Mesenchymal stem cell (in vitro differentiated cells and primary cell): ENCODE measurements around the gene ATF2.

Experiments
- DNase-seq: peaks from one replicate; pipeline ENCODE4 v3.0.0-alpha.2; 2013
- H2AFZ ChIP-seq: one replicate; pipeline ENCODE4 v1.6.1; 2013; ENCODE audit warnings: low read depth, mild to moderate bottlenecking, control low read depth, inconsistent platforms, low read length, moderate library complexity
- H2AK5ac ChIP-seq: 2 replicates; pipeline ENCODE4 v1.6.1; 2013; ENCODE audit warnings: low read length, moderate library complexity, mild to moderate bottlenecking, inconsistent platforms; ENCODE audit not compliant: severe bottlenecking
- H2BK120ac ChIP-seq: one replicate; pipeline ENCODE4 v1.6.1; 2013; ENCODE audit warnings: low read depth, mild to moderate bottlenecking, inconsistent platforms, low read length, moderate library complexity
- H2BK12ac ChIP-seq, 2 experiments: one replicate each; pipeline ENCODE4 v1.6.1; 2013; ENCODE audit warnings: inconsistent platforms in 2 of 2, low read length in 2 of 2, mild to moderate bottlenecking in 2 of 2, moderate library complexity in 2 of 2, control low read depth in 1 of 2
- H2BK15ac ChIP-seq: one replicate; pipeline ENCODE4 v1.6.1; 2013; ENCODE audit warnings: mild to moderate bottlenecking, low read depth, inconsistent platforms; ENCODE audit not compliant: poor library complexity, severe bottlenecking
- H2BK5ac ChIP-seq: 2 replicates; pipeline ENCODE4 v1.6.1; 2013; ENCODE audit warnings: low read depth, mild to moderate bottlenecking, low read length, control low read depth, inconsistent platforms; ENCODE audit not compliant: poor library complexity, severe bottlenecking
- H3K14ac ChIP-seq, 2 experiments: one replicate each; pipeline ENCODE4 v1.6.1; 2013; ENCODE audit warnings: inconsistent platforms in 2 of 2, low read length in 2 of 2, control low read depth in 1 of 2, mild to moderate bottlenecking in 1 of 2, moderate library complexity in 1 of 2
- H3K18ac ChIP-seq, 2 experiments: one replicate each; pipeline ENCODE4 v1.6.1; 2013; ENCODE audit warnings: inconsistent platforms in 2 of 2, low read length in 2 of 2, control low read depth in 1 of 2, low read depth in 1 of 2, mild to moderate bottlenecking in 1 of 2
- H3K23ac ChIP-seq, 2 experiments: one replicate each; pipeline ENCODE4 v1.6.1; 2013; ENCODE audit warnings: inconsistent platforms in 2 of 2, low read length in 2 of 2, mild to moderate bottlenecking in 2 of 2, moderate library complexity in 2 of 2, control low read depth in 1 of 2
- H3K27ac ChIP-seq: 2 replicates; pipeline ENCODE4 v1.5.1; 2013; ENCODE audit warnings: mild to moderate bottlenecking, moderate library complexity, low read length, control low read depth, inconsistent platforms; ENCODE audit not compliant: poor library complexity, severe bottlenecking
- H3K27me3 ChIP-seq, 2 experiments: 2 replicates each; pipeline versions ENCODE4 v1.6.1 to v1.7.0; 2013; ENCODE audit warnings: low read length in 2 of 2, mild to moderate bottlenecking in 2 of 2, moderate library complexity in 2 of 2, control low read depth in 1 of 2, inconsistent platforms in 1 of 2; ENCODE audit not compliant: control insufficient read depth in 1 of 2, insufficient read depth in 1 of 2
- H3K36me3 ChIP-seq, 2 experiments: 2 replicates each; pipeline versions ENCODE4 v1.6.1 to v1.7.0; 2013; ENCODE audit warnings: low read length in 2 of 2, control low read depth in 1 of 2, inconsistent platforms in 1 of 2, low read depth in 1 of 2, mild to moderate bottlenecking in 1 of 2; ENCODE audit not compliant: insufficient read depth in 2 of 2, control insufficient read depth in 1 of 2
- H3K4ac ChIP-seq, 2 experiments: one replicate each; pipeline ENCODE4 v1.6.1; 2013; ENCODE audit warnings: inconsistent platforms in 2 of 2, low read length in 2 of 2, mild to moderate bottlenecking in 2 of 2, moderate library complexity in 2 of 2, control low read depth in 1 of 2, low read depth in 1 of 2
- H3K4me1 ChIP-seq: 2 replicates; pipeline ENCODE4 v1.6.1; 2013; ENCODE audit warnings: low read depth, low read length, control low read depth; ENCODE audit not compliant: control insufficient read depth, insufficient read depth
- H3K4me2 ChIP-seq: 2 replicates; pipeline ENCODE4 v1.6.1; 2013; ENCODE audit warnings: low read length, mild to moderate bottlenecking, inconsistent platforms; ENCODE audit not compliant: poor library complexity, severe bottlenecking
- H3K4me3 ChIP-seq, 2 experiments: 2 replicates each; pipeline versions ENCODE4 v1.5.1 to v1.7.0; 2013; ENCODE audit warnings: low read length in 2 of 2, mild to moderate bottlenecking in 2 of 2, control low read depth in 1 of 2, low read depth in 1 of 2; ENCODE audit not compliant: insufficient read depth in 1 of 2
- H3K79me1 ChIP-seq: replicated peaks from 2 replicates; pipeline ENCODE4 v1.6.1; 2013; ENCODE audit warnings: mild to moderate bottlenecking, control low read depth, low read length, inconsistent platforms; ENCODE audit not compliant: poor library complexity, severe bottlenecking
- H3K9ac ChIP-seq: 2 replicates; pipeline ENCODE4 v1.7.0; 2013; ENCODE audit warnings: mild to moderate bottlenecking, low read length, moderate library complexity
- H3K9me3 ChIP-seq: 2 replicates; pipeline ENCODE4 v1.7.0; 2013; ENCODE audit warnings: mild to moderate bottlenecking, low read length; ENCODE audit not compliant: control insufficient read depth
- H4K8ac ChIP-seq: one replicate; pipeline ENCODE4 v1.6.1; 2013; ENCODE audit warnings: inconsistent platforms, mild to moderate bottlenecking, low read length, moderate library complexity
- H4K91ac ChIP-seq: one replicate; pipeline ENCODE4 v1.6.1; 2013; ENCODE audit warnings: mild to moderate bottlenecking, low read length, inconsistent platforms
- WGBS: methylation state at CpG from one replicate; pipeline ENCODE4 v1.1.7; 2013; ENCODE audit warnings: mixed read lengths; 5-methylcytosine and 5-hydroxymethylcytosine counted together

The ATF2 gene

GRCh38 chr2:175068534-175068933 lies 99.5 kb downstream of the ATF2 start:
- 100% methylated on average over 1 of the region's 1 CpG for WGBS
- Histone ChIP-seq H4K91ac (no peak overlapping the region), H3K4me3 (no peak overlapping the region), H3K27ac (no peak overlapping the region), H3K4ac (no peak overlapping the region), H3K23ac (no peak overlapping the region), H3K27me3 (no peaks in the 10 kb centered on the region), H3K9me3 (no peaks in the 10 kb centered on the region), H4K8ac (no peak overlapping the region), H3K4me2 (no peak overlapping the region), H3K14ac (no peak overlapping the region), H2BK15ac (no peak overlapping the region), H2BK120ac (no peak overlapping the region), H3K9ac (no peak overlapping the region), H3K36me3 (peaks cover 8 to 45% of the 10 kb centered on the region in 2 experiments), H2BK12ac (no peak overlapping the region), H2BK5ac (no peak overlapping the region), H2AK5ac (no peak overlapping the region), H2AFZ (no peak overlapping the region), H3K4me1 (no peaks in the 10 kb centered on the region), H3K18ac (no peak overlapping the region), H3K79me1 (peaks cover 17% of the 10 kb centered on the region)
- no peak for DNase-seq

DNA sequence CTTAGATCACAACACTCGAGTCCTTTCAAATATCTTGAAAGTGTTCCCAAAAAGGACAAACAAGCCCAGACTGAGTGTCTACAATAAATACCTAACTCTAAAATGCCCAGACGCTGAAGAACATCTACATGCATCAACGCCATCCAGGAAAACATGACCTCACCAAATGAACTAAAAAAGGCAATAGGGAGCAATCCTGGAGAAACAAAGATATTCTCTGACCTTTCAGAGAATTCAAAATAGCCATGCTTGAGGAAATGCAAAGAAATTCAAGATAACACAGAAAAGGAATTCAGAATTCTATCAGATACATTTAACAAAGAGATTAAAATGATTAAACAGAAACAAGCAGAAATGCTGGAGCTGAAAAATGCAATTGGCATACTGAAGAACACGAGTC lies 101.6 kb downstream of the ATF2 start:
- peaks cover 18% of the 10 kb centered on the region for H3K79me1 ChIP-seq

DNA sequence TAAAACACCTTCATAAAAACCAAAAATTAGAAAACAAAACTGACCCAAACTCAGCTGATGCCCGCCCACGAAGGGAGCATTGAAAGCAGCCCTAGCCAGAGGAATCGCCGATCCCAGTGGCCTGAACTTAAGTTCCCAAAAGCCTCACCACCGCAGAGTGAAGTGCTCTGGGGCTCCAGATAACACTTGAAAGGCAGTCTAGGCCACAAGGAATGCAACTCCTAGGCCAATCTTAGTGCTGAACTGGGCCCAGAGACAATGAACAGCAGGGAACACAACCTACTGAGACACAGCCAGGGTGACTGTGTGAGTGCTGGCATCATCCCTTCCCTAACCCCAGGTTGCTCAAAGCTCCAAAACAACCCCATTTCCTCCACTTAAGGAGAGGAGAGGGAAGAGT lies 103.2 kb downstream of the ATF2 start:
- Histone ChIP-seq H3K79me1 (peaks cover 16% of the 10 kb centered on the region), H3K4me3 (no peak overlapping the region), H3K9ac (no peak overlapping the region), H3K27me3 (no peaks in the 10 kb centered on the region), H3K36me3 (peaks cover 14 to 19% of the 10 kb centered on the region in 2 experiments), H3K18ac (no peak overlapping the region), H4K91ac (no peak overlapping the region), H3K9me3 (no peaks in the 10 kb centered on the region), H2AFZ (no peak overlapping the region), H2BK12ac (no peak overlapping the region), H2AK5ac (no peak overlapping the region), H4K8ac (no peak overlapping the region), H3K4me1 (no peaks in the 10 kb centered on the region), H3K4ac (no peak overlapping the region), H3K4me2 (no peak overlapping the region), H3K23ac (no peak overlapping the region), H2BK120ac (no peak overlapping the region), H3K14ac (no peak overlapping the region), H2BK15ac (no peak overlapping the region), H3K27ac (no peak overlapping the region), H2BK5ac (no peak overlapping the region)
- DNase-seq: no peak
- 99% methylated on average over 5 of the region's 5 CpGs for WGBS

More for the DNA sequence above, 101.6 kb downstream of the ATF2 start:
- no peak overlapping the region for H3K4me2 ChIP-seq
- H4K8ac ChIP-seq: no peak overlapping the region
- H3K4ac ChIP-seq: no peak overlapping the region
- H3K4me3 ChIP-seq: no peak overlapping the region
- 100% methylated on average over 4 of the region's 4 CpGs for WGBS
- no peak overlapping the region for H2AK5ac ChIP-seq
- H3K27me3 ChIP-seq: no peaks in the 10 kb centered on the region
- H3K9ac ChIP-seq: no peak overlapping the region
- no peaks in the 10 kb centered on the region for H3K9me3 ChIP-seq
- H3K27ac ChIP-seq: no peak overlapping the region
- H2BK15ac ChIP-seq: no peak overlapping the region
- H2BK120ac ChIP-seq: no peak overlapping the region
- no peak overlapping the region for H3K14ac ChIP-seq
- no peak overlapping the region for H2AFZ ChIP-seq
- H3K4me1 ChIP-seq: no peaks in the 10 kb centered on the region
- H3K36me3 ChIP-seq: peaks cover 14 to 30% of the 10 kb centered on the region in 2 experiments
- no peak for DNase-seq
- H2BK5ac ChIP-seq: no peak overlapping the region
- H3K23ac ChIP-seq: no peak overlapping the region
- no peak overlapping the region for H2BK12ac ChIP-seq
- H3K18ac ChIP-seq: no peak overlapping the region
- H4K91ac ChIP-seq: no peak overlapping the region

DNA sequence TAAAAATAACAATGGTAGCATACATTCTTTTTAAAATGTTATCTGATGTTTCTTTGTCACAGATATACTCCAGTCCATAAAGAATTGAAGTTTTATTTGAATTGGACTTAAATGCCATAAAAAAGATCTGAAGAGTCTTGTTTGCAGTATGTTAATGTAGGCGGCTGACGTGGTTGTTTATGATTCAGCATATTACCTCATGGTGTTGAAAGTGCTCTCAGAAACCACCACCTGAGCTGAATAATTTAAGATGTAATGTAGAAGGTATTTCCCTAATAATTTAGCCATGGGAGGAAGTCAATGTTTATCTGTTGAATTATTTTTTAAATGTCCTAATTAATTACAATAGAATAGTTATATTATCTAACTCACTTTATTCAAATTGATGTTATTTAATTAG lies 104.3 kb downstream of the ATF2 start:
- H2BK12ac ChIP-seq: no peak overlapping the region
- H3K14ac ChIP-seq: no peak overlapping the region
- H3K27me3 ChIP-seq: no peaks in the 10 kb centered on the region
- no peaks in the 10 kb centered on the region for H3K9me3 ChIP-seq
- peak; percentile 35 for DNase-seq
- no peak overlapping the region for H3K9ac ChIP-seq
- no peak overlapping the region for H2BK15ac ChIP-seq
- H2AFZ ChIP-seq: no peak overlapping the region
- peaks cover 14% of the 10 kb centered on the region for H3K79me1 ChIP-seq
- H3K18ac ChIP-seq: no peak overlapping the region
- no peak overlapping the region for H3K27ac ChIP-seq
- no peak overlapping the region for H2BK120ac ChIP-seq
- H3K4me3 ChIP-seq: no peak overlapping the region
- H2AK5ac ChIP-seq: no peak overlapping the region
- no peak overlapping the region for H3K4ac ChIP-seq
- peaks cover 14 to 15% of the 10 kb centered on the region in 2 experiments for H3K36me3 ChIP-seq
- 82% methylated on average over 2 of the region's 2 CpGs for whole genome bisulfite sequencing
- H4K91ac ChIP-seq: no peak overlapping the region
- no peaks in the 10 kb centered on the region for H3K4me1 ChIP-seq
- no peak overlapping the region for H2BK5ac ChIP-seq
- no peak overlapping the region for H4K8ac ChIP-seq
- no peak overlapping the region for H3K4me2 ChIP-seq
- no peak overlapping the region for H3K23ac ChIP-seq
